Colonic mucosa (tissue), 4 donors: ENCODE results near the gene AKAP8L. TPM values are rescaled to one million over a fixed set of nuclear protein-coding genes. Genes with fewer than 3 reads are reported as not detected.

Experiments used
- DNase-seq: peaks from one replicate; pipeline ENCODE4 v3.0.0-alpha.2; 2020
- H3K27ac ChIP-seq: fragments of 200-600 bp; one replicate; pipeline ENCODE4 v1.8.0; 2021
- H3K27me3 ChIP-seq: fragments of 200-600 bp; one replicate; pipeline ENCODE4 v1.8.0; 2021
- H3K36me3 ChIP-seq: fragments of 200-600 bp; one replicate; pipeline ENCODE4 v1.8.0; 2021
- H3K4me1 ChIP-seq: fragments of 200-600 bp; one replicate; pipeline ENCODE4 v1.8.0; 2021; ENCODE audit warnings: mild to moderate bottlenecking
- H3K4me3 ChIP-seq: fragments of 200-600 bp; one replicate; pipeline ENCODE4 v1.8.0; 2021
- H3K9ac ChIP-seq, 2 donors: one replicate each; pipeline ENCODE4 v1.7.0; 2013; ENCODE audit warnings: control low read depth in 2 of 2, low read depth in 2 of 2, low read length in 2 of 2
- H3K9me3 ChIP-seq: fragments of 200-600 bp; one replicate; pipeline ENCODE4 v1.8.0; 2021
- intact Hi-C: fragments of 100-400 bp; cut with DNase I; formaldehyde crosslinking; loops from one replicate; pipeline ENCODE4 v1.14.1; 2022
- total RNA-seq, 2 donors: library from RNA; stranded (reverse); fragmentation: NEBNext Ultra II Directional in 1 of 2; extraction: Animal tissue kit (Norgen Biotek cat#: 25700) in 1 of 2; gene quantifications; one replicate each; pipeline ENCODE4 v1.2.1, GENCODE V29; 2021
- TF ChIP-seq, protein P1 (sequence below): fragments of 200-600 bp; IDR thresholded peaks from one replicate; pipeline ENCODE4 v1.8.0; 2022; ENCODE audit warnings: antibody characterized with exemption, mild to moderate bottlenecking
- donor health status: healthy.
- donor health status: DM: no; HTN: no; CAD: no.
- donor health status: DM: no; HTN: no; CAD: no.

Gene AKAP8L
- total RNA-seq, 2 donors from 2014 or later = 63.5 to 70.2 TPM

DNA sequence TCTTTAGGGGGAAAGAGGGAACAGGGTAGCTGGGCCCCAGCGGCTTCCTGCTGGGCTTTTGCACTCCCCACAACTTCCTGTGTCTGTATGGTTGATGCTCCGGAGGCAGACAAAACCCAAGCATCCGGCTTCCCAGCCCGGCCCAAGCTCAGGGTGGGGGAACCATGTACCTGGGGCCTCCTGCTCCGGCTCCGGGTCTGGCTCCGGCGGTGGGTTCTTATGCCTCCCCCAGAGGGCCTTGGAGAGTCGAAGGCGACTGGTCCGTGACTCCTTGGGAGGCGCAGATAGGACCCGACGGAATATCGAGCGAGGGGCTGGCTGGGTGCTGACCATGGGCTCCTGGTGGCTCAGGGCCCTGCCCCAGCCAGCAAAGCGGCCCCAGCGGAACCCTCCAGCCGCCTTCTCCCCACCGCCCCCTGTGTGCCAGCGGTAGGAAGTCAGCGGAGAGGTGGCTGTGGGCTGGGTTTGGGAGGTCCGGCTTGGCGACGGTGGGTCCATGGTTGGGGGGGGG, 45.1 kb upstream of the AKAP8L start:
- Histone ChIP-seq H3K27ac (peak overlapping the region; percentile 71), H3K9ac (peak overlapping the region; percentile 19 to 50), H3K27me3 (peaks cover under 1% of the 10 kb centered on the region), H3K9me3 (no peaks in the 10 kb centered on the region), H3K4me1 (no peaks in the 10 kb centered on the region), H3K4me3 (peak overlapping the region; percentile 40), H3K36me3 (no peaks in the 10 kb centered on the region)
- TF ChIP-seq, protein P1, sequence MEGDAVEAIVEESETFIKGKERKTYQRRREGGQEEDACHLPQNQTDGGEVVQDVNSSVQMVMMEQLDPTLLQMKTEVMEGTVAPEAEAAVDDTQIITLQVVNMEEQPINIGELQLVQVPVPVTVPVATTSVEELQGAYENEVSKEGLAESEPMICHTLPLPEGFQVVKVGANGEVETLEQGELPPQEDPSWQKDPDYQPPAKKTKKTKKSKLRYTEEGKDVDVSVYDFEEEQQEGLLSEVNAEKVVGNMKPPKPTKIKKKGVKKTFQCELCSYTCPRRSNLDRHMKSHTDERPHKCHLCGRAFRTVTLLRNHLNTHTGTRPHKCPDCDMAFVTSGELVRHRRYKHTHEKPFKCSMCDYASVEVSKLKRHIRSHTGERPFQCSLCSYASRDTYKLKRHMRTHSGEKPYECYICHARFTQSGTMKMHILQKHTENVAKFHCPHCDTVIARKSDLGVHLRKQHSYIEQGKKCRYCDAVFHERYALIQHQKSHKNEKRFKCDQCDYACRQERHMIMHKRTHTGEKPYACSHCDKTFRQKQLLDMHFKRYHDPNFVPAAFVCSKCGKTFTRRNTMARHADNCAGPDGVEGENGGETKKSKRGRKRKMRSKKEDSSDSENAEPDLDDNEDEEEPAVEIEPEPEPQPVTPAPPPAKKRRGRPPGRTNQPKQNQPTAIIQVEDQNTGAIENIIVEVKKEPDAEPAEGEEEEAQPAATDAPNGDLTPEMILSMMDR = no peak
- peak; percentile 34 for DNase-seq
- intact Hi-C loops = no loop called here

DNA sequence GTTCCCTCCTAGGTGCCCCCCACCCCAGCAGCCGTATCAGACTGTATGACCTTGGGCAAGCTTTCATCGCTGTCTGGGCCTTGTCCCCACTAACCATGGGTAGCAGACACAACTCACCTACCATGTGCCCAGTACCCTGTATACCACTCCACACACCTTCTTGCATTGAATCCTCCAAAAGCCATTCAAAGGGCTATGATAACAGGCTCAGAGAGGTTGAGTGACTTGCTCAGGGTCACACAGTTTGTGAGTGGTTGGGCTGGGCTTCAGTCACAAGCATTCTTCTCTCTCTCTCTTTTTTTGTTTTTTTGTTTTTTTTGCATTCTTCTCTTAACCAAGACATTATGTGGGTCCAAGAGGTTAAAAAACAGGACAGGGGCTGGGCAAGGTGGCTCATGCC, 42.9 kb upstream of the AKAP8L start:
- Histone ChIP-seq H3K27me3 (peaks cover 15% of the 10 kb centered on the region), H3K36me3 (no peaks in the 10 kb centered on the region), H3K9ac (no peak overlapping the region), H3K27ac (no peak overlapping the region), H3K4me3 (no peak overlapping the region), H3K9me3 (no peaks in the 10 kb centered on the region), H3K4me1 (no peaks in the 10 kb centered on the region)
- intact Hi-C loops = no loop called here
- TF ChIP-seq, protein P1 = no peak
- no peak for DNase-seq

DNA sequence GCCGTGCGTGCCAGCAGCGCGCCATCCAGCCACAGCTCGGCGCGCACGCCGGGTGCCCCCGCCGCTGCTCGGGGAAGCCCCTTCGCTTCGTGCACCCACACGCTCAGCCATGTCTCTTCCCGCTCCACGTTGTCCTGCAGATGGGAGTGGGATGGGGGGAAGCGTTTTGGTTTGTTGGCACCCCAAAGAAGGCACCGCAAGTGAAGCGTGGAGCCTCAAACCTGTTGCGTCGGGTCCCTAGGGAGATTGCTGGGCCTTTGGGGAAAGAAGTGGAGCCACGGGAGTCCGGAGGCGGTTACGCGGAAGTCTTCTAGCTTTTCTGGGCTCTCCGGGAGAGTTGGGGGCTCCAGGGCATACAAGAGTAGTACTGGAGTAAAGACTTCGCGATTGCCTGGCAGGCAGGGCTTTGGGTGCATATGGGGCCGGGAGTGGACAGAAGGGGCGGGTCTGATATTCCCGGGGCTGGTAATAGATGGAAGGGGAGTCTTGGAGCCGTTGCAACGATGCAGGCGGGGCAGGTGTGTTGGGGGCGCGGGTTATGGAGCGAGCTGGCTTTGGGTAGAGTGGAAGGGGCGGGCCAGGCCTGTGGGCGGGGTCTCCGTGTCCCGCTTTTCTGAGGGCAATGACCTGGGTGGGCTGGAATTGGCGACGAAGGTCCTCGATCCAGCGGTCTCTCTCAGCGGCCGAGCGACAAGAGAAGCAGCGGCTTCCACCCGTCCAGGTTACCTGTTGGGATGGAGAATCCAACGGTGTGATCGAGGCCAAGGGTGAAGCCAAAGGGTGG, 39.1 kb upstream of the AKAP8L start:
- intact Hi-C loops = no loop called here

DNA sequence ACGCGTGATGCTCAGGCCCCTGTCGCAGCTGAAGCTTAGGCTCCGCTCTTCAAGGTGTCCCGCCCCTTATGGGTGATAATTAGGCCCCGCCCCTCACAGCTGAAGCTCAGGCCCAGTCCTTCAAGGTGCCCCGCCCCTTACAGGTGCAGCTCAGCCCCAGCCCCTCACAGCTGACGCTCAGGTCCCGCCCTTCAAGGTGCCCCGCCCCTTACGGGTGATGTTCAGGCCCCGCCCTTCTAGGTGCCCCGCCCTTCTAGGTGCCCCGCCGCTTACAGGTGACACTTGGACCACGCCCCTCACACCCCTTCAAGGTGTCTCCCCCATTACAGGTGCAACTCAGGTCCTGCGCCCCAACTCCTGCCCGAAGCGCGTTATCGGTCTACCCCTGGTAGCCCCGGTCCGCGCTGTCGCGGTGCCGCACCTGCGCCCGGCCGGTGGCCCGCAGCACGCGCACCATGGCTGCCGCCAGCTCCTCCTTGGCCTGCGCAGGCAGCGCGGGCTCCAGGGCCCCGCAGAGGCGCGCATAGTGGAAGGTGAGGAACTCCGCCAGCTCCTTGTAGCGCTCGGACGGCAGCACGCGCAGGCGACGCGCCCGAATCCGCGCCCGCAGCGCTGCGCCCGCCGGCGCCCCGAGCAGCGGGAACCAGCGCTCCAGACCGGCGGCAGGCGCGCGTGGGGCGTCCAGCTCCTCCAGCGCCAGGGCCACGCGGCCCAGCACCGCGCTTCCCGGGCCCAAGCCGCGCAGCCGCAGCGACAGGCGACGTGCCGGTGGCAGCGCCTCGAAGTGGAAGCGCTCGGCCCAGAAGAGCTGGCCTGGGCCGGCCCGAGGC, 38.3 kb upstream of the AKAP8L start:
- DNase-seq = peak; percentile 71
- Histone ChIP-seq H3K4me3 (no peak overlapping the region), H3K36me3 (no peaks in the 10 kb centered on the region), H3K4me1 (no peaks in the 10 kb centered on the region), H3K27ac (no peak overlapping the region), H3K27me3 (peaks cover 29% of the 10 kb centered on the region), H3K9ac (no peak overlapping the region), H3K9me3 (no peaks in the 10 kb centered on the region)
- TF ChIP-seq, protein P1 = no peak
- intact Hi-C loops = no loop called here

More for the DNA sequence above, 39.1 kb upstream of the AKAP8L start:
- Histone ChIP-seq H3K36me3 (no peaks in the 10 kb centered on the region), H3K9me3 (no peaks in the 10 kb centered on the region), H3K27ac (no peak overlapping the region), H3K4me1 (no peaks in the 10 kb centered on the region), H3K4me3 (no peak overlapping the region), H3K9ac (no peak overlapping the region), H3K27me3 (peaks cover 29% of the 10 kb centered on the region)
- TF ChIP-seq, protein P1 = no peak
- no peak for DNase-seq

DNA sequence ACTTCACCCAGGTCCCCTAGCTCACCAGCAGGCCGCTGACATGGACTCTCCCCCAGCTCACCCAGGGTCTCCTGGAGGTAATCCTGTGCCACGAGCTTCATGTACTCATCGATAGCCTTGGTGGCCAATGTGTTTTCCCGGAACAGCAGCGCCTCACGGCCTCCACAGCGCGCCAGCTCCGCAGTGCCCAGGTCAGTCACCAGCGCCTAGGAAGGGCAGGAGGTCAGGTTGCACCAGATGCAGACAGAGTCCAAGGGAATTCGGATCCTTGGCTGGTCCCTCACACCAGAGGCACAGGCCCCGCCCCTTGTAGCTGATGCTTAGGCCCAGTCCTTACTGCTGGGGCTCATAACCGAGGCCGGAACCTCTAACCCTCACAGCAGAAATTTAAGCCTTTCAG, 37.7 kb upstream of the AKAP8L start:
- H3K4me1 ChIP-seq = no peaks in the 10 kb centered on the region

More for the DNA sequence above, 37.7 kb upstream of the AKAP8L start:
- intact Hi-C loops = no loop called here
- Histone ChIP-seq H3K4me3 (no peak overlapping the region), H3K9ac (no peak overlapping the region), H3K9me3 (no peaks in the 10 kb centered on the region), H3K27me3 (peaks cover 29% of the 10 kb centered on the region), H3K27ac (no peak overlapping the region), H3K36me3 (no peaks in the 10 kb centered on the region)
- DNase-seq = no peak
- TF ChIP-seq, protein P1 = no peak
